ENCODE data around the gene DUSP16.

DNA sequence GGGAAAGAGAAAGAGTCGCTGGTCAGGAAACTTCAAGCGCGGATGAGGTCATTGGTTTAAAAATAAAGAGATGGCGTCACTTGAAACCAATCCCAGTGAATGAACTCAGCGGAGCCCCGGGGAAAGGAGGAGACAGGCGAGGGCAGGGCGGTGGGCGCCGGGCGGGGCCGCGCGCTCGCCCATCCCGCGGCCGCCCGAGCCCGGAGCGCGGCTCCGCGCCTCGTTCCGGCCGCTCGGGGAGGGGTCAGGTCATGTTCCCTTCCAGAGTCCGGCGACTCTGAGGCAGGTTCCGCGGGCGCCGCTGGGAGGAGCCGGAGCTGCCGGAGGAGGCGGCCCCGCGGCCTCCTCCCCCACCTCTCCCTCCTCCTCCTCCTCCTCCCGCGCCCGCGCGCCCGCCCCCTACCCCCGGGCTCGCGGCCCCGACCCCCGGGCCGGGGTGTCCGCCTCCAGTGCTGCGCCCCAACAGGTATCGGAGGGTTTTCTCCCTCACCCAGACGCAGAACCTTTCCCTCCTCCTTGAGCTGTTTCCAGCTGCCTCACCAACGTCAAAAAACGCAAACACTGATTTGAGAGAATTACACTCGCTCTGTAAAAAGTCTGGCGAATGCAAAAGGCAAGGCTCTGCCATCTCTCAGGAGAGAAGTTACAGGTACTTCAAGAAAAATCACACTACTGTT, at the start of gene DUSP16:
- no peak for TF ChIP-seq EZH2phosphoT487 (IDR thresholded peaks at IDR 0.05; ENCODE audit: low read length)
- TF ChIP-seq, protein P1, sequence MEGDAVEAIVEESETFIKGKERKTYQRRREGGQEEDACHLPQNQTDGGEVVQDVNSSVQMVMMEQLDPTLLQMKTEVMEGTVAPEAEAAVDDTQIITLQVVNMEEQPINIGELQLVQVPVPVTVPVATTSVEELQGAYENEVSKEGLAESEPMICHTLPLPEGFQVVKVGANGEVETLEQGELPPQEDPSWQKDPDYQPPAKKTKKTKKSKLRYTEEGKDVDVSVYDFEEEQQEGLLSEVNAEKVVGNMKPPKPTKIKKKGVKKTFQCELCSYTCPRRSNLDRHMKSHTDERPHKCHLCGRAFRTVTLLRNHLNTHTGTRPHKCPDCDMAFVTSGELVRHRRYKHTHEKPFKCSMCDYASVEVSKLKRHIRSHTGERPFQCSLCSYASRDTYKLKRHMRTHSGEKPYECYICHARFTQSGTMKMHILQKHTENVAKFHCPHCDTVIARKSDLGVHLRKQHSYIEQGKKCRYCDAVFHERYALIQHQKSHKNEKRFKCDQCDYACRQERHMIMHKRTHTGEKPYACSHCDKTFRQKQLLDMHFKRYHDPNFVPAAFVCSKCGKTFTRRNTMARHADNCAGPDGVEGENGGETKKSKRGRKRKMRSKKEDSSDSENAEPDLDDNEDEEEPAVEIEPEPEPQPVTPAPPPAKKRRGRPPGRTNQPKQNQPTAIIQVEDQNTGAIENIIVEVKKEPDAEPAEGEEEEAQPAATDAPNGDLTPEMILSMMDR (IDR thresholded peaks at IDR 0.05; ENCODE audit: low read length): no peak

All from MM.1S (cell line).